Thyroid gland (tissue), 4 donors: ENCODE measurements around the gene TOLLIP.

ENCODE experiments used
- CTCF ChIP-seq, 6 experiments: fragments of 200-600 bp in 3 of 6; fragments of 450-650 bp in 3 of 6; sonication (generic) in 3 of 6; IDR thresholded peaks; one replicate each; pipeline ENCODE4 v1.5.1; 2016 to 2019; ENCODE audit warnings: antibody characterized with exemption in 6 of 6, mild to moderate bottlenecking in 2 of 6, inconsistent platforms in 1 of 6, moderate library complexity in 1 of 6
- POLR2A ChIP-seq, 2 donors: fragments of 450-650 bp; IDR thresholded peaks; one replicate each; pipeline ENCODE4 v1.6.1; 2017; ENCODE audit warnings: antibody characterized with exemption in 2 of 2, mild to moderate bottlenecking in 2 of 2, moderate library complexity in 1 of 2

- TF ChIP-seq CTCF (IDR thresholded peaks at IDR 0.05) (no peak), POLR2A (IDR thresholded peaks at IDR 0.05) (no peak)
These were observed 8.0 kb upstream of the TOLLIP start for GRCh38 chr11:1317432-1317831.
